NB4 (cell line): Measurements from ENCODE around the gene GAD1.

Source experiments
- DNase-seq: peaks from one replicate; pipeline ENCODE4 v3.0.0; 2010; ENCODE audit warnings: low read depth
- H3K4me3 ChIP-seq: one replicate; pipeline ENCODE4 v1.5.1; 2011; ENCODE audit warnings: mild to moderate bottlenecking, low read depth, low read length, moderate library complexity
- CTCF ChIP-seq: IDR thresholded peaks from one replicate; pipeline ENCODE4 v1.5.1; 2012; ENCODE audit warnings: low read depth, low read length
- MAX ChIP-seq: IDR thresholded peaks from 2 replicates; pipeline ENCODE4 v1.6.1; 2011; ENCODE audit warnings: low read depth, low read length
- MYC ChIP-seq: IDR thresholded peaks from 2 replicates; pipeline ENCODE4 v1.6.1; 2011; ENCODE audit warnings: low read depth, low read length
- POLR2A ChIP-seq: IDR thresholded peaks from 2 replicates; pipeline ENCODE4 v1.6.1; 2011; ENCODE audit warnings: mild to moderate bottlenecking; ENCODE audit not compliant: insufficient read length; ENCODE audit errors: extremely low read depth

Gene GAD1

GRCh38 chr2:170778900-170779299, 37.8 kb upstream of the GAD1 start:
- no peak for DNase-seq

GRCh38 chr2:170779304-170779703, 37.4 kb upstream of the GAD1 start:
- TF ChIP-seq CTCF: no peak
- TF ChIP-seq MYC: no peak
- TF ChIP-seq MAX: no peak
- no peak for TF ChIP-seq POLR2A
- H3K4me3 ChIP-seq: no peak overlapping the region
- no peak for DNase-seq

More at GRCh38 chr2:170778900-170779299, 37.8 kb upstream of the GAD1 start:
- H3K4me3 ChIP-seq: no peak overlapping the region
- TF ChIP-seq MAX: no peak
- no peak for TF ChIP-seq POLR2A
- TF ChIP-seq CTCF: no peak
- TF ChIP-seq MYC: no peak

GRCh38 chr2:170782673-170783072, 34.0 kb upstream of the GAD1 start:
- DNase-seq: no peak
- TF ChIP-seq POLR2A: no peak
- TF ChIP-seq MYC: no peak
- no peak for TF ChIP-seq MAX
- TF ChIP-seq CTCF: no peak
- H3K4me3 ChIP-seq: no peak overlapping the region

GRCh38 chr2:170783549-170783948, 33.1 kb upstream of the GAD1 start:
- no peak for TF ChIP-seq MAX
- no peak for TF ChIP-seq MYC
- no peak for TF ChIP-seq POLR2A
- TF ChIP-seq CTCF: no peak
- DNase-seq: no peak
- no peak overlapping the region for H3K4me3 ChIP-seq

- TF ChIP-seq CTCF: no peak
- TF ChIP-seq POLR2A: no peak
- no peak for TF ChIP-seq MAX
- TF ChIP-seq MYC: no peak
- DNase-seq: no peak
- H3K4me3 ChIP-seq: no peak overlapping the region
Measured at GRCh38 chr2:170798996-170799395, 17.7 kb upstream of the GAD1 start.

GRCh38 chr2:170806548-170806947, 10.1 kb upstream of the GAD1 start:
- no peak for TF ChIP-seq MYC
- no peak for TF ChIP-seq MAX
- TF ChIP-seq CTCF: no peak
- no peak for TF ChIP-seq POLR2A
- no peak overlapping the region for H3K4me3 ChIP-seq
- no peak for DNase-seq
